NCI-H1694 treated with DMSO at 0.1 percent for 48 hours (cell line): ENCODE data around the gene XPO4.
A peak's percentile ranks its signal among the peaks of the same experiment; 100 is the strongest.
"Not testable (repeated sequence)": the region's sequence is repeated elsewhere in the genome, so short reads cannot be mapped to it uniquely, and the experiment has no call there.

Source experiments
- DNase-seq: peaks from one replicate; lab custom pipeline; 2025; lab: John Stamatoyannopoulos, UW

XPO4 gene

GRCh38 chr13:20890540-20890939 lies 12.0 kb downstream of the XPO4 start:
- not testable (repeated sequence) for DNase-seq

GRCh38 chr13:20882206-20882605 lies 20.3 kb downstream of the XPO4 start:
- DNase-seq = no peak

- no peak for DNase-seq
Observed at GRCh38 chr13:20877902-20878301, 24.6 kb downstream of the XPO4 start.

GRCh38 chr13:20876802-20877201 lies 25.7 kb downstream of the XPO4 start:
- DNase-seq = not testable (repeated sequence)

- DNase-seq = not testable (repeated sequence)
Observed at GRCh38 chr13:20874439-20874838, 28.1 kb downstream of the XPO4 start.

GRCh38 chr13:20873348-20873747 lies 29.2 kb downstream of the XPO4 start:
- no peak for DNase-seq

- no peak for DNase-seq
Observed at GRCh38 chr13:20870829-20871228, 31.7 kb downstream of the XPO4 start.

GRCh38 chr13:20869540-20869939 lies 33.0 kb downstream of the XPO4 start:
- peak; percentile 19 for DNase-seq

- DNase-seq = no peak
Observed at GRCh38 chr13:20867408-20867807, 35.1 kb downstream of the XPO4 start.

- DNase-seq = not testable (repeated sequence)
Observed at GRCh38 chr13:20861666-20862065, 40.9 kb downstream of the XPO4 start.

- no peak for DNase-seq
Observed at GRCh38 chr13:20860844-20861243, 41.7 kb downstream of the XPO4 start.

- no peak for DNase-seq
Observed at GRCh38 chr13:20856650-20857049, 45.9 kb downstream of the XPO4 start.

- DNase-seq = no peak
Observed at GRCh38 chr13:20851844-20852402, 50.6 kb downstream of the XPO4 start.

- no peak for DNase-seq
Observed at GRCh38 chr13:20848944-20849343, 53.6 kb downstream of the XPO4 start.

GRCh38 chr13:20848203-20848602 lies 54.3 kb downstream of the XPO4 start:
- no peak for DNase-seq

- no peak for DNase-seq
Observed at GRCh38 chr13:20847296-20847695, 55.2 kb downstream of the XPO4 start.

- no peak for DNase-seq
Observed at GRCh38 chr13:20843166-20843565, 59.4 kb downstream of the XPO4 start.

- no peak for DNase-seq
Observed at GRCh38 chr13:20840568-20840967, 62.0 kb downstream of the XPO4 start.

GRCh38 chr13:20833900-20834679 lies 68.5 kb downstream of the XPO4 start:
- no peak for DNase-seq

- DNase-seq = no peak
Observed at GRCh38 chr13:20832861-20833260, 69.7 kb downstream of the XPO4 start.

- no peak for DNase-seq
Observed at GRCh38 chr13:20831933-20832332, 70.6 kb downstream of the XPO4 start.

GRCh38 chr13:20831254-20831653 lies 71.3 kb downstream of the XPO4 start:
- no peak for DNase-seq

GRCh38 chr13:20828539-20829364 lies 73.8 kb downstream of the XPO4 start:
- peak; percentile 3 for DNase-seq
